Globus pallidus (tissue), 1 donor: ENCODE results near the gene SNRPD2.

Experiments
- DNase-seq: peaks from one replicate; pipeline ENCODE4 v3.0.0-alpha.2; 2015; ENCODE audit warnings: low spot score

SNRPD2 gene

DNA sequence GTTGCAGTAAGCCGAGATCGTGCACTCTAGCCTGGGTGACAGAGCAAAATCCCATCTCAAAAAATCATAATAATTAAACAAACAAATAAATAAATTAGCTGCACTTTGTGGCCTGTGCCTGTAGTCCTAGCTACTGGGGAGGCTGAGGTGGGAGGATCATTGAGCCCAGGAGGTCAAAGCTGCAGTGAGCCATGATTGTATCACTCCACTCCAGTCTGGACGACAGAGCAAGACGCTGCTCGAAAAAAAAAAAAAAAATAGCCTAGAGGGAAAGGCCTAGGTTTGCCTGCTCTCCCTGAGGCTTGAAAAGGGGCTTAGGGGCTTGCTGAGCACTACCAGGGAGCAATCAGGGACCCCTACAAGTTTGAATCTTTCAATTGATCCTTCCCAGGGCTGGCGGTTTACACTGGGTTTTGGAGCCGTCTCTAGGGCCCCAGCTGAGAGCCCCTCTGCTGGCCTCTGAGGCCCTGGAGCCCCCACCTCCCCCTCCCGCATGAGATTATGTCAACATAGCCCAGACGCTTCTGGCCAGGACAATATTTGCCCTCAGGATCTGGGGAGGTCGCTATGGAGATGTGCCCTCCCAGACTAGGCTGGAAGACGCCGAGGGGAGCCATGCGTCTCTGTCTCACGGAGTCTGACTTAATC lies 34.1 kb downstream of the SNRPD2 start:
- DNase-seq: no peak

DNA sequence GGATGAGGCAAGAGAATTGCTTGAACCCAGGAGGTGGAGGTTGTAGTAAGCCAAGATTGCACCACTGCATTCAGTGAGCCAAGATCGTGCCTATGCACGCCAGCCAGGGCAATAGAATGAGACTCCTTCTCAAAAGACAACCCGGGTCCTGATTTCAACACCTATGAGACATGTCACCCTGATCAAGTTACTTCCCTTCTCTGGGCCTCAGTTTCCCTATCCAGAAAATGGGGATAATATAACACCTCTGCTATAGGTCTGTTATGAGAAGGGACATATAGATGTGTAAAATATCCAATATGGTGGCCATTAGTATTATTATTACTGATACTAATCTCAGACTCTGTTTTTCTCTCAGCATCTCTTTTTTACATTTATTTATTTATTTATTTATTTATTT lies 36.7 kb downstream of the SNRPD2 start:
- no peak for DNase-seq

DNA sequence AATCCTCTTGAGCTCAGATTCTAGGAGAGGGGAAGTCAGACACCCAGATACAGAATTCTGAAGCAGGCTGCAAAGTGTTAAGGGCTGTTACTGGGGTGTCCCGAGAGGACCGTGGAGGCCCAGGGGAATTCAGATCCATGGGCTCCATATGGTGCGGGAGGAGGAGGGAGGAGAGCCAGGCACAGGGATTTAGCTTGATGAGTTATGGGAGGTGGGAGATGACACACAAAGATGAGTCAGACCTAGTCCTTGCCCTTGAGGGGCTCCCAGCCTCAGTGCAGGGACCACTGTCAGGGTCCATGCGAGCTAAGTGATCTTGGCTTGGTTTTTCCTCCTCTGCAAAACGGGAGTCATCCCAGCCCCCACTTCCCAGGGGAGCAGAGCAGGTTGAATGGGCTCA lies 38.1 kb downstream of the SNRPD2 start:
- no peak for DNase-seq

DNA sequence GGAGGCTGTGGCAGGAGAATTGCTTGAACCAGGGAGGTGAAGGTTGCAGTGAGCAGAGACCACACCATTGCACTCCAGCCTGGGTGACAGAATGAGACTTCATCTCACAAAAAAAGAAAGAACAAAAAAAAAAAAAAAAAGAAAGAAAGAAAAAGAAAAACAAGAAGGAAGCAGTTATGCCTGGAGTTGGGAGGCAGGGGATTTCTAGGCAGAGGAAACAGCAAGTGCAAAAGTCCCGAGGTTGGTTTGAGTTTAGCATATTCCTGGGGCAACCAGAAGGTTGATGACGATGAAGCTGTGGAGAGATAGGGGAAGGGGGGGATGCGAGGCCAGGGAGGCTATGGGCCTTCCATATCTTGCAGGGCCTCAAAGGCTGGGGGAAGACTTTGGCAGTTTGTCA lies 41.0 kb downstream of the SNRPD2 start:
- DNase-seq: no peak

DNA sequence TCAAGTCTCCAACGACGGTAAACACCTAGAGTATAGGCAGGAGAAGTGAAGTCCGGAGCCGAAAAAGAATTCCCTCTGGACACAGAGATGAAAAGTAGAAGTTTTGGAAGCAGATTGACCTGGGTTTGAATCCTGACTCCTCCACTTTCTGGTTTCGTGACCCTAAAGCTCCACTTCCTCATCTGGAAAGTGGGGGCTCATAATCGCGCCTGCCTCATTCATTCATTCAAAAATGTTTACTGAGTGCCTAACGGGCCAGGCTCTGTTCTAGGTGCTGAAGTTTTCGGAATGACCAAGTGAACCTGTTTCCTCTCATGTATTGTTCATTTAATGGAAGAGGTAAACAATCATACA lies 45.4 kb downstream of the SNRPD2 start:
- DNase-seq: no peak

DNA sequence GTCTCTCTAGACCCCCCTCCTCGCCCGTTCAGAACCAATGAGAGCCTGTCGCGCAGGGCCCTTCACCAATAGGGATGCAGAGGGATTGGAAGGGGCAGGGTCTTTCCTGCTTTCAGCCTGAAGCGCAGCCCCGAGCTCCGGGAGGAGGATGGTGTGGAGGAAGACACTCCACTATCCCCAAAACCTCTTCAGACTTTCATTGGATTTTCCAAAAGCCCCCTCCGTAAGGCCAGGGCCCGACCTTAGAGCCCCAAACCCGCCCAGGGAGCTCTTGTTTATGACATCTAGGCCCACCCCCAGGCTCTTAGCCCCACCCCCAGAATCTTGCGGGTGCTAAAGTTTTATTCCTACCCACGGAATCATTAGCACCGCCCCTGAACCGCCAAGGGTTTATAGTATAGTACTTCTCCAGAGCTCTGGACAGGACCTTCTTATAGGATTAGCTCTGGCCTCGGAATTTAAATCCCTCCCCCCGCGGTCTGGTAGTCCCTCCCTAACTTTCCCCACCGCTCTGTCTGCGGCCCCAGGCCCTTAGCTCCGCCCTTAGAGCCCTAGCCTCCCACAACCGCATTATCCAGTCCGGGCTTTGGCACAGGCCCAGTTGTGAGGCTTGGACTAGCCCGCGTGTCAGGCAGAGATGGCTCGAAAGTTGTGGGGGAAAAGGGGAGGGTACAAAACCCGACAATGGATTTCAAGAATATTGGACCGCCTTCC lies 46.0 kb downstream of the SNRPD2 start:
- DNase-seq: peak; percentile 98

DNA sequence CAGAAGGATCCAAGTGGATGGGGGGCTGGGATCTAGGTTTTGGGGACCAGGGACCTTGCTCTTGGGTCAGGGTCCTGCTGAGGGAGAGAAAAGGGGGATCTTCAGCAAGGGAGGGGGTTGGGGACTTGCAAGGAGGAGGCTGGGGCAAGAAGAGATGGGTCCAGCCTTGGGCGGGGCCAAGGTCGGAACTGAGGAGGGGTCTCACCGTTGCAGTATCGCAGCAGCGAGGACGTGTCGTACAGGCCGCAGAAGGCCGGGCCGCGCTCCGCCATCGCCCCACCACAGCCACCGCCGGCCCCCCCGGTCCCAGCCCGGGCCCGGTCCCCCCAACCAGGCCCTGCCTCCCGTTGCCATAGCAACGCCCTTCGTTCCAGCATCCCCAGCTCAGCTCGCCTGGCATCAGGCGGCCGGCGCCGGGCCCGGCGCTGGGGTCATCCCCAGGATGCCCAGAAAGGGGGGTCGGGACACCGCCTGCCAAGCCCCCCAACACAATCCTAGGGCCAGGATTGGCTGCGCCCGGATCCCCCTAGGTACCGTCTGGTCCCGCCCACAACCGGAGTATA lies 46.6 kb downstream of the SNRPD2 start:
- peak; percentile 99 for DNase-seq

DNA sequence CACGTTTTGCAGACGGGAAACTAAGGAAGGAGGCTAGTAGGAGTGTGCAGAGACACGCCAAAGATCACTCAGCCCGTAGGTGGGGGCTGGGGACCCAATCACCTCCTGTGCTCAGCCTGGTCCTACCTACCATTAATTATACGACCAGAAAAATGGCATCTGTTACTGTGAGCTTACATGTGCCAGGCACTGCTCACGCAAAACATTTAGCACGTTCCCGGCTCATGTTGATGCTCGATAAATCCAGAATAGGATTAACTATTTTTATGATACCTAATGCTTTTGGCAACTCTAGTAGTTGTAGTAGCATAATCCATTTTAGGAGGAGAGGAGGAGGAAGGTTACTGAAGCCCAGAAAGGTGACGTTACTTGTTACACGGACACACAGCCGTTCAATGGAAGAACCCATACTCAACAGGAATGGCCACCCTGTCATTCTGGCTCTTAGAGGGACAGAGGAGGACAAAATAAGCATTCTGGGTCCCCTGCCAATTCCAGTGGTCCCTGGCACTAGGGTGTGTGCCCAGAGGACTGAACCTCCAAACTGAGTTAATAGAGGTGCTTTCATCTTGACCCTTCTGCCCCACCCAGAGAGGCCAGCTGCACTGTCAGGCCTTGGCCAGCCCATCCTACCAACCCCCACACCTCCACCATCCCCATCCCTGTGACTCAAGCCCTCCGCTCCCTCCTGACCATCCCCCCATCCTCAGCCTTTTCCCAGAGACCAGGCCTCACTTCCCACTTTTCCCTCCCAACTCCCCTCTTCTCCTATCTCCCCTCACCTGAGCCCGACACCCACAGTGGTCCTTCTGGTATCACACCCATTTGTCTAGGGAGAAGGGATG lies 47.6 kb downstream of the SNRPD2 start:
- DNase-seq: peak; percentile 59

DNA sequence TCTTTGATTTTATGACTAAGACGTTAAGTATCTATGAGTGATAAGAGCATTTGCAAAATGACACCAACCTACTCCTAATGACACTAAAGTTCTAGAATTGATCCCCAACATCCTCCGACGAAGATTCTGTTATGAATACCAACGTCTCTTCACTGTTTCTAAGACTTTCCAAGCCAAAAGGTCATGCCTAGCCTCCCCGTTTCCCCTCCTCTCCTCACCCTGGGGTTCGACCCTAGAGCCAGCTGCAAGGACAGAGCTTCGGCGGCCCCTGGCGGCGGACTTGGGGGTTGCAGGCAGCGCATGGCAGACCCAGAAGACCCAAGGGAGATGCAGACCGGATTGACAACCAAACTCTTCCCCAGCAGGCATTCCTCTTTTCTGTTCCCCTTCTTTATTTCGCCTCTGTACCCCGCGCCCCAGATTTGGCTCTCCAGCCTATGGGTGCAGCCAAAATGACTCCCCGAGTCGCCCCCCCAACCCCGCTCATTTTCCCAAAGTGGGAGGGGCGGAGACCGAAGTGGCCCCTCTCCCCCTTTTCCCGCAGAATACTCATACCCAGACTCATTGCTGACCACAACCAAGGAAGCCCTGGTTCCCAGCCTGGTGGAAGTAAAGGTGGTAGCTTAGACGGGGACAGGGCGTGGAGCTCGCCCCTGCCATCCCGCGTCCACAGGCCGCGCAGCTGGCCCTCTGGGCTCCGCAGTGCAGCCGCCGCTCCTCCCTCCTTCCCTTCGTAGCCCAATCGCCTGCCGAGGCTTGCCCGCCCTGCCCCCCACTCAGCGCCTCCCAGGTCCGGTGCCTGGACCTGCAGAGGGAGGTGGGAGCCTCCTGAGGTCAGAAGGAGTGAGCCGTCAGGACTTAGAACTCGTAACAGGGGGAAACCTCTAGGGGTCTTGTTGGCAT lies 48.5 kb downstream of the SNRPD2 start:
- DNase-seq: peak; percentile 90

DNA sequence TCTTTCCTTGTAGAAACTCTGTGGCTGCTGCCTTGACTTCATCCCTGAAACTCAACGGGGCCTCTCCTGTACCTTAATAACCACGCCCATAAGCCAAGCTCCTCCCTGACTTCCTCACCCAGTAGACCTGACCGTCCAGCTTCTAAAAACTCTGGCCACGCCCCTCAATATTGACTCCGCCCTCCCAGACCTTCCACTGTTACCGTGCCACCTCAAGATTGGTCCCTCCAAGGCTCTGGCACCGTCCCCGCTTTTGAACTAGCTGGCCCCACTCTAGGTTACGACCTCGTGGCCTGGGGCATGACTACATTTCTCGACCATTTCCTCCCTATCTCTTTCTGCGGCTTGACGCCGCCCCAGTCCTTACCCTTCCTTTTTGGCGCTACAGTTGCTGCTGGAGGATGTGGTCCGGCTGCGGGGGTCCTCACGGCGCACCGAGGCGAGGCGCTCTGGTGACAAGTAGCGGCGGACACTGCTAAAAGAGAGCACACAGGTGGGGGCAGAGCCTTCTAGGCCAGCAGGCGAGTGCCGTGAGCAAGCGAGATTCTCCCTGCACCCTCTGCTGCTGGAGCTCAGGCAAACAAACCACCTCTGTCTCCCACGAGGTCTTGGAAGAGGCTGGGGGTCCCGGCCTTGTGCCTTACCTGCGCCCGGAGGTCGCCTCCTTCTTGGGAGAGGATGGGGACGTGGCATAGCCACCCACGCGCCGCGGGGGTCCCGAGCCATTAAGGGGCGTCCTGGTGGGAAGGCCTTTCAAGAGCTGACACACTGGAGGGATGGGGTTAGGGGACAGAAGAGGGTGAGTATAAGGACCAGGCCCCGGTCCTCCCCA lies 50.3 kb downstream of the SNRPD2 start:
- peak; percentile 37 for DNase-seq

DNA sequence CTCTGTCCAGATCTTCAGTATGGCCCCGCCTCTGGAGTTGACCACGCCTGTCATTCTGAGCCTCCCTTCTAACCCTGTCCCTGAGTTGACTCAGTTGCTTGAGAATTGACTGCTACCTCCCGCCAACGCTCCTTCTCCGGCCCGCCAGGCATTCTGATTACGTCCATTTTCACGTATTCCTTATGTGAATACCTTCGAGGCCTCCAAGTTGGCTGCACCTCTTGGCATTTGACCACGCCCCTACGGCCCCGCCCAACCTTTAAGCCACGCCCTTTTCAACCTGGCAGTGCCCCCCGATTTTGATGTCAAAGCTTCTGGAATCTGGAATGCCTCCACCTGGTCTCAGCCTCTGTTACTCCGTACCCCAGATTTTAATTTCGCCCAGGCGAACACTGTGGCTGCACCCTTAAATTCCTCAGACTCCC lies 50.9 kb downstream of the SNRPD2 start:
- no peak for DNase-seq

DNA sequence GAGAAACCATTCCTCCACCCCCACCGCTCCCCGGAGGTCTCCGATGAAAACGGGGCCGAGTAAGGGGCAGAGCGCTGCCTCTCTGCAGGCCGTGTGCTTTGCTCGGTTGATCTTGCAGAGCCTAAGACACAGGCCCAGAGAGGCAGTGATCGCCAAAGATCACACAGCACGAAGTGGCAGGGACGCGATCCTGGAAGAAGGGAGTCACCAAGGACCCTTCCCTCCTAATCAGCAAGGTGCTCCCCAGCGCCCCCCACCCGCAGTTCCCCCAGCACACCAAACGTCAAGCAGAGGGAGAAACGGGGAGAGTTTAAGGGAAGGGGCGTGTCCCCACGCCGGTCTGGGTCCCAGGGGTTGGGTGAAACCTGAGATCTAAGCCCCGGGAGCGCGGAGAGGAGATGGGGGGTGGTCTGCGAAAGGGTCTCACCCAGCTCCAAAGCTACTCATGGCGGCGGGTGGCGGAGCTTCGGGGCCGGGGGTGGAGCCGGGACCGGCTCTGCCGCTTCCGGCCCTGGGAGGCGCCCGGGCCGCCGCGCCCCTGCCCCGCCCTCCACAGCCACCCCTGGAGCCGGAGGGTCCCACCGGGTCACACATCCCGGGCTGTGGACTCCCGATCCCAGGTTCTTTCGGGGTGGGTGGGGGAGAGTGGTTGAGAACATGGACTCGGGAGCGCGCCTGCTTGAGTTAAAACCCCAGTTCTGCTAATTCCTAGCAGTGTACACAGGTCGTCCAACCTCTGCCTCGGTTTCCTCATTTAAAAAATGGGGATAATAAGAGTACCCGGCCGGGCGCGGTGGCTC lies 52.6 kb downstream of the SNRPD2 start, which contains the start of gene EML2:
TSS of gene EML2 (minus strand) at position 468 of the 800 bp plus-strand sequence. CDS start at position 447, 21 bp downstream.
- DNase-seq: no peak

DNA sequence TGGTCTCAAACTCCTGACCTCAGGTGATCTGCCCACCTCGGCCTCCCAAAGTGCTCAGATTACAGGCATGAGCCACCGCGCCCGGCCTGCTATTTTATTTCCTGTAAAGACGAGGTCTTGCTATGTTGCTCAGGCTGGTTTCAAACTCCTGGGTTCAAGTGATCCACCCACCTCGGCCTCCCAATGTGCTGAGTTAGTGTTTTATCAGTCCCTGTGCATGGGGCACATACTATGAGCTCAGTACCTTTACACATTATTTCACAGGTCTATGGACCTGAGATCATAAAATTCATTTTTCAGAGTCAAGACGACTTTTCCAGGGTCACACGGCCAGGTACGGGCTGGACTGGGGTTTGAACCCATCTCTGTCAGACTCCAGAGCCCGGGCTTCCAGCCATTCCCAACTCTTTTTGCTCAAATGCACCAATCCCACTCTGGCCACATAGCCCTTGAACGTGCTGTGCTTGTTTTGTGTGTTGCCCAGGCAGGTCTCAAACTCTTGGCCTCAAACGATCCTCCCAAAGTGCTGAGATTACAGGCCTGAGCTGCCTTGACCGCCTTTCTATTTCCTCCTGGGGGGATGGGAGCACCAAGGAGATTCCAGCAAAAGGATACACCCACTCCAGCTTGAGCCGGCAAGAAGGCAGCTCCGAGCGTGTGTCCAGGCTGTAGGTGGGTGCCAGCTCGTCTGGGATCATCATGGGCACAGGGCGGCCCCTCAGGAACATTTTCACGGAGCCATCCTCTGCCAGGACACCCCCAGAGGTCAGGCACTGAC lies 53.7 kb downstream of the SNRPD2 start:
- no peak for DNase-seq
